HEK293T (cell line): ENCODE data around the gene FSD1.
"Not testable (repeated sequence)": the region's sequence is repeated elsewhere in the genome, so short reads cannot be mapped to it uniquely, and the experiment has no call there.

ENCODE experiments used
- ELF4 ChIP-seq: fragments of 450-650 bp; IDR thresholded peaks from 2 replicates; pipeline ENCODE4 v1.6.1; 2017; ENCODE audit warnings: antibody characterized with exemption
- FOXK2 ChIP-seq: fragments of 450-650 bp; IDR thresholded peaks from 2 replicates; pipeline ENCODE4 v1.6.1; 2016; ENCODE audit warnings: mild to moderate bottlenecking
- FOXM1 ChIP-seq: fragments of 450-650 bp; IDR thresholded peaks from 2 replicates; pipeline ENCODE4 v1.6.1; 2017; ENCODE audit warnings: mild to moderate bottlenecking, borderline replicate concordance
- NFRKB ChIP-seq: fragments of 450-650 bp; IDR thresholded peaks from 2 replicates; pipeline ENCODE4 v1.6.1; 2016; ENCODE audit warnings: mild to moderate bottlenecking, moderate library complexity
- SP1 ChIP-seq: fragments of 450-650 bp; IDR thresholded peaks from 2 replicates; pipeline ENCODE4 v1.6.1; 2017
- ZNF384 ChIP-seq: fragments of 450-650 bp; IDR thresholded peaks from 2 replicates; pipeline ENCODE4 v1.6.1; 2016
- TF ChIP-seq, protein P1 (sequence below): fragments of 450-650 bp; IDR thresholded peaks from 2 replicates; pipeline ENCODE4 v1.6.1; 2016

DNA sequence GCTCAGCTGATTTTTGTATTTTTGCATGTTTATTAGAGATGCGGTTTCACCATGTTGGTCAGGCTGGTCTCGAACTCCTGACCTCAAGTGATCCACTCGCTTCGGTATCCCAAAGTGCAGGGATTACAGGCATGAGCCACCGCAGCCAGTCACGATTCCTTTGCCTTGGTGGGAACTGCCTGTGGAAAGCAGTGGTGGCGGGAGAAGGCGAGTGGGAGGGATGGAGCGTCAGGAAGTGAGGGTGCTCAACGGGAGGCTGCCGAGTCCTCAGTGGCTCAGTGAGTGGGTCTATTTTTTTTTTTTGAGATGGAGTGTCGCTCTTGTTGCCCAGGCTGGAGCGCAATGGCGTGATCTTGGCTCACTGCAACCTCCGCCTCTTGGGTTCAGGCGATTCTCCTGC is 44.8 kb downstream of the FSD1 start:
- TF ChIP-seq NFRKB, SP1, FOXK2, ELF4, FOXM1, ZNF384: not testable (repeated sequence)
- TF ChIP-seq, protein P1, sequence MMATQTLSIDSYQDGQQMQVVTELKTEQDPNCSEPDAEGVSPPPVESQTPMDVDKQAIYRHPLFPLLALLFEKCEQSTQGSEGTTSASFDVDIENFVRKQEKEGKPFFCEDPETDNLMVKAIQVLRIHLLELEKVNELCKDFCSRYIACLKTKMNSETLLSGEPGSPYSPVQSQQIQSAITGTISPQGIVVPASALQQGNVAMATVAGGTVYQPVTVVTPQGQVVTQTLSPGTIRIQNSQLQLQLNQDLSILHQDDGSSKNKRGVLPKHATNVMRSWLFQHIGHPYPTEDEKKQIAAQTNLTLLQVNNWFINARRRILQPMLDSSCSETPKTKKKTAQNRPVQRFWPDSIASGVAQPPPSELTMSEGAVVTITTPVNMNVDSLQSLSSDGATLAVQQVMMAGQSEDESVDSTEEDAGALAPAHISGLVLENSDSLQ: not testable (repeated sequence)
